IMR-90 (cell line): ENCODE results near the gene ID3.

Experiments
- BHLHE40 ChIP-seq: fragments of 150-350 bp; IDR thresholded peaks from 2 replicates; pipeline ENCODE4 v1.6.1; 2016; ENCODE audit warnings: mild to moderate bottlenecking, low read depth, low read length
- CEBPB ChIP-seq: IDR thresholded peaks from 2 replicates; pipeline ENCODE4 v1.6.1; 2012; ENCODE audit warnings: low read depth, low read length, improper control_type of control experiment
- CHD1 ChIP-seq: IDR thresholded peaks from 2 replicates; pipeline ENCODE4 v1.6.1; 2012; ENCODE audit warnings: low read depth, low read length, improper control_type of control experiment
- CTCF ChIP-seq: conservative IDR thresholded peaks from 2 replicates; pipeline ENCODE4 v1.5.1; 2012; ENCODE audit warnings: mild to moderate bottlenecking, low read depth, low read length, improper control_type of control experiment
- MAFK ChIP-seq: IDR thresholded peaks from 2 replicates; pipeline ENCODE4 v1.6.1; 2012; ENCODE audit warnings: low read depth, low read length, improper control_type of control experiment
- MAZ ChIP-seq: IDR thresholded peaks from 2 replicates; pipeline ENCODE4 v1.6.1; 2012; ENCODE audit warnings: low read depth, mild to moderate bottlenecking, low read length, improper control_type of control experiment, moderate library complexity, borderline replicate concordance
- POLR2A ChIP-seq: IDR thresholded peaks from 2 replicates; pipeline ENCODE4 v1.6.1; 2012; ENCODE audit warnings: mild to moderate bottlenecking, low read depth, low read length
- RAD21 ChIP-seq: IDR thresholded peaks from 2 replicates; pipeline ENCODE4 v1.6.1; 2012; ENCODE audit warnings: low read length, improper control_type of control experiment
- RCOR1 ChIP-seq: IDR thresholded peaks from 2 replicates; pipeline ENCODE4 v1.6.1; 2012; ENCODE audit warnings: mild to moderate bottlenecking, low read length, improper control_type of control experiment; ENCODE audit not compliant: insufficient replicate concordance
- RFX5 ChIP-seq: IDR thresholded peaks from 2 replicates; pipeline ENCODE4 v1.8.0; 2012; ENCODE audit warnings: low read depth, mild to moderate bottlenecking, low read length, moderate library complexity
- SMC3 ChIP-seq: fragments of 150-350 bp; IDR thresholded peaks from 2 replicates; pipeline ENCODE4 v1.6.1; 2016; ENCODE audit warnings: low read depth, mild to moderate bottlenecking, antibody characterized with exemption, low read length, moderate library complexity
- USF2 ChIP-seq: fragments of 150-350 bp; IDR thresholded peaks from 2 replicates; pipeline ENCODE4 v1.6.1; 2017; ENCODE audit warnings: mild to moderate bottlenecking, antibody characterized with exemption, low read length, low read depth
- TF ChIP-seq, protein P1 (sequence below): fragments of 150-350 bp; IDR thresholded peaks from 2 replicates; pipeline ENCODE4 v1.6.1; 2016; ENCODE audit warnings: low read depth, mild to moderate bottlenecking, low read length, moderate library complexity, borderline replicate concordance

DNA sequence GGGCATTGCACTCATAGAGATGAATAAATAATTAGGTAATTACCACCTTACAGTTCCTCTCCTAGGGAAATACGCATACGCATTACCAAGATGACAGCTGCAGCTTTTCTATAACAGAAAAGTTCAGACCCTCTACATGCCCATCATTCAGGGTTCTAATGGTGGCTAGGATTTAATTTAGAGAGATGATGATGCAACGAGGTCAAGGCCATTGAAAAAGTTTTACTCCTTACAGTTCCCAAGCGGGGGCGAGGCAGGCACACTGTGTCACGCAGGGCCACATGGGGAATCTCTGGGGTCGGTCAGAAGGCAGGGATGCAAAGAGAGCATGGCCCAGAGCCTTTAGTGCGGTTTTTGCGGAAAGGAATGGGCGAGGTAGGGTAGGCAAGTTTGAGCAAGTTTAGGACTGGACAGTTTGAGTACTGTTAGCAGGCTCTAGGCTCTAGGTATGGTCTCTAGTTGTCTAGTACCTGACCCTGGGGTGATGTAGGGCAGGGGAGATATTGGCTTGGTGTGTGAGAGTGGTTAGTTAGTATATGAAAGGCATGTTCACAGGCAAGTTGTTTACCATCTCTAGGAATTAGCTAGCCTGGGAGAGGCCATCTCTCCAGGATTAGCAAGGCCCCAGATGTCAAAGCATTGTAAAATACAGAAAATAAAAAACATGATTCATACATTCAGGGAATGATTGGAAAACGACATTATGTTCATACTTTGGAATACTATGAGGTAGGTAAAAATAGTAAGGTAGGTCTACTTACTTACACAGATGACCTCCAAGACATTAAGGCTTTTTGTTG is 29.6 kb upstream of the ID3 start:
- TF ChIP-seq CTCF (no peak), MAFK (no peak), POLR2A (no peak), RFX5 (no peak), CHD1 (no peak), BHLHE40 (no peak), USF2 (no peak), CEBPB (0 out of 2 replicates have a peak, but pooled peaks have one; percentile 9), MAZ (no peak), SMC3 (no peak), RCOR1 (no peak), RAD21 (no peak)
- TF ChIP-seq, protein P1, sequence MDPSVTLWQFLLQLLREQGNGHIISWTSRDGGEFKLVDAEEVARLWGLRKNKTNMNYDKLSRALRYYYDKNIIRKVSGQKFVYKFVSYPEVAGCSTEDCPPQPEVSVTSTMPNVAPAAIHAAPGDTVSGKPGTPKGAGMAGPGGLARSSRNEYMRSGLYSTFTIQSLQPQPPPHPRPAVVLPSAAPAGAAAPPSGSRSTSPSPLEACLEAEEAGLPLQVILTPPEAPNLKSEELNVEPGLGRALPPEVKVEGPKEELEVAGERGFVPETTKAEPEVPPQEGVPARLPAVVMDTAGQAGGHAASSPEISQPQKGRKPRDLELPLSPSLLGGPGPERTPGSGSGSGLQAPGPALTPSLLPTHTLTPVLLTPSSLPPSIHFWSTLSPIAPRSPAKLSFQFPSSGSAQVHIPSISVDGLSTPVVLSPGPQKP = no peak
